ENCODE data around the gene SEC11A.

- TF ChIP-seq CTCF (IDR thresholded peaks at IDR 0.05) (no peak), EZH2 (IDR thresholded peaks at IDR 0.05; ENCODE audit: borderline replicate concordance, insufficient read depth, low read depth, low read length, poor library complexity, severe bottlenecking) (no peak)
Observed at GRCh38 chr15:84689858-84690257, 26.1 kb downstream of the SEC11A start.
